ENCODE data around the gene ZBTB5. TPM values are rescaled to one million over a fixed set of nuclear protein-coding genes. Genes with fewer than 3 reads are reported as not detected.

Gene ZBTB5
- total and polyA plus RNA-seq, 4 donors, result 3.2 to 21.9 (median 8.3) TPM

- no peaks in the 10 kb centered on the region for H3K36me3 ChIP-seq (ENCODE audit: control insufficient read depth in 4 of 4, insufficient read depth in 4 of 4, low read length in 4 of 4)
- no peak for TF ChIP-seq CTCF (IDR thresholded peaks at IDR 0.05; ENCODE audit: control extremely low read depth, extremely low read depth)
- no peaks in the 10 kb centered on the region for H3K9me3 ChIP-seq (ENCODE audit: control insufficient read depth in 4 of 4, insufficient read depth in 3 of 4, low read length in 3 of 4)
- H3K27me3 ChIP-seq (ENCODE audit: control insufficient read depth in 3 of 3, insufficient read depth in 3 of 3, low read length in 2 of 3), result no peaks in the 10 kb centered on the region
- H3K4me1 ChIP-seq (ENCODE audit: control insufficient read depth in 5 of 5, insufficient read depth in 5 of 5, low read length in 5 of 5), result peaks cover 0 to 6% (median 0%) of the 10 kb centered on the region in 5 donors
- no peak overlapping the region for H3K4me3 ChIP-seq
- H3K27ac ChIP-seq (ENCODE audit: low read depth in 1 of 2, low read length in 1 of 2), result no peak overlapping the region
- DNase-seq (no peak), ATAC-seq (ENCODE audit: insufficient read depth, low FRiP score) (no peak)
- no peak overlapping the region for H3K9ac ChIP-seq (ENCODE audit: insufficient read depth in 1 of 2, low read length in 2 of 2)
- WGBS, 2 donors, result 78 to 90% methylated on average over 12 of the region's 13 CpGs
Measured at GRCh38 chr9:37410969-37411785, 54.1 kb downstream of the ZBTB5 start.

- TF ChIP-seq CTCF (IDR thresholded peaks at IDR 0.05; ENCODE audit: control extremely low read depth, extremely low read depth), result no peak
- H3K27ac ChIP-seq (ENCODE audit: low read depth in 1 of 2, low read length in 1 of 2), result no peak overlapping the region
- WGBS, 2 donors, result 90 to 94% methylated on average over 9 of the region's 9 CpGs
- H3K36me3 ChIP-seq (ENCODE audit: control insufficient read depth in 4 of 4, insufficient read depth in 4 of 4, low read length in 4 of 4), result no peaks in the 10 kb centered on the region
- H3K27me3 ChIP-seq (ENCODE audit: control insufficient read depth in 3 of 3, insufficient read depth in 3 of 3, low read length in 2 of 3), result no peaks in the 10 kb centered on the region
- no peak overlapping the region for H3K4me3 ChIP-seq
- peaks cover 0 to 9% (median under 1%) of the 10 kb centered on the region in 5 donors for H3K4me1 ChIP-seq (ENCODE audit: control insufficient read depth in 5 of 5, insufficient read depth in 5 of 5, low read length in 5 of 5)
- H3K9ac ChIP-seq (ENCODE audit: insufficient read depth in 1 of 2, low read length in 2 of 2), result no peak overlapping the region
- no peaks in the 10 kb centered on the region for H3K9me3 ChIP-seq (ENCODE audit: control insufficient read depth in 4 of 4, insufficient read depth in 3 of 4, low read length in 3 of 4)
- DNase-seq (no peak), ATAC-seq (ENCODE audit: insufficient read depth, low FRiP score) (no peak)
Measured at GRCh38 chr9:37410354-37410861, 54.8 kb downstream of the ZBTB5 start.

GRCh38 chr9:37408933-37409710, 56.1 kb downstream of the ZBTB5 start:
- DNase-seq (no peak), ATAC-seq (ENCODE audit: insufficient read depth, low FRiP score) (no peak)
- H3K36me3 ChIP-seq (ENCODE audit: control insufficient read depth in 4 of 4, insufficient read depth in 4 of 4, low read length in 4 of 4), result no peaks in the 10 kb centered on the region
- no peaks in the 10 kb centered on the region for H3K27me3 ChIP-seq (ENCODE audit: control insufficient read depth in 3 of 3, insufficient read depth in 3 of 3, low read length in 2 of 3)
- 83 to 90% methylated on average over 22 of the region's 22 CpGs for WGBS, 2 donors
- peaks cover 0 to 13% (median 5%) of the 10 kb centered on the region in 5 donors for H3K4me1 ChIP-seq (ENCODE audit: control insufficient read depth in 5 of 5, insufficient read depth in 5 of 5, low read length in 5 of 5)
- no peak overlapping the region for H3K27ac ChIP-seq (ENCODE audit: low read depth in 1 of 2, low read length in 1 of 2)
- no peak for TF ChIP-seq CTCF (IDR thresholded peaks at IDR 0.05; ENCODE audit: control extremely low read depth, extremely low read depth)
- no peaks in the 10 kb centered on the region for H3K9me3 ChIP-seq (ENCODE audit: control insufficient read depth in 4 of 4, insufficient read depth in 3 of 4, low read length in 3 of 4)
- no peak overlapping the region for H3K4me3 ChIP-seq
- no peak overlapping the region for H3K9ac ChIP-seq (ENCODE audit: insufficient read depth in 1 of 2, low read length in 2 of 2)

All from lung (tissue), 12 donors.